HG02884 (cell line): Measurements from ENCODE around the gene MTARC2.

ENCODE experiments used
- ATAC-seq: cut with Tn5 transposase; IDR thresholded peaks from one replicate; pipeline ENCODE4 v1.9.1; 2021; ENCODE audit warnings: mild to moderate bottlenecking, moderate library complexity; ENCODE audit not compliant: unreplicated experiment

Gene MTARC2

DNA sequence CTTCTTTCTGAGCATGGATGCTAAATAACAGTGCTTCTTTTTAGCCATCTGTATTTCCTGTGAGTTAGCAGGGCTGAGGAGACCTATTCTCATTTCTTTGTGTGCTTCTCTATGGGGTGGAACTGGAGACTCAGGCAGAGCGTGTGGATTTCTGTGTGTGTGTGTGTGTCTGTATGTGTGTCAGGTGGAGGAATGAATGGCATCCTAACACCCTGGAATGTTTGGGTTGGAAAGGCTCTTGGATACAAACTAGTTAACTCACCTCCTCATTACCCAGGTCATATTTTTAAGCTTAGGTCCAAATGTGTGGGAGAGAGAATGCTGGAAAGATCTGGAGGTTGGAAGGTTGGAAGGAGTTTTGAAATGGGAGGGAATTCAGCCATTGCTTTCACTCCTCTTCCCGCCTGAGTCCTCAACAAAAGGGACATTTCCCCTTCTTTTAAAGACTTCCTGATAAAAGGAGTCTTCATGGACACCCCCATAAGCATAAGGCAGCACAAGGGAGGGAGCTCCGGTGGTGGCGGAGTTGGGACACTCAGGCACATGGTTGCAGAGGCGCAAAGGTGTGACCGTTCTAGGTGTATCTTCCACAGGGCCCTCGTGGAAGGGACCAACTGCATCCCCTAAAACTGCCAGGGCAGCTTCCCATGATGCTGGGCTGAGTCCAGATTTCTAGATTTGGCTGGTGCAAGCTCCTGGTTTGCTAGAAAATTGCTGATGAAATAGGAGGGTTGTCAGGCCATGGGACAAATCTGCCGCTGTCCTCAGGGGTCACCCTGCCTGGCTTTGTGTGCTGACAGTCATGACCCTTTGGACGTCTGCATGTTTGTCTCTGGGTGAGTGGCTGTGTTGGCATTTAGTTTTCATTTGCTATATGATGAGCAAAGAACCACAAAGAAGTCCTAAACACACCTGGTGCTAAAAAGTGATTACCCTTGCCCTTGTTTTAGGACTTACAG is 76.2 kb downstream of the MTARC2 start:
- ATAC-seq = no peak

DNA sequence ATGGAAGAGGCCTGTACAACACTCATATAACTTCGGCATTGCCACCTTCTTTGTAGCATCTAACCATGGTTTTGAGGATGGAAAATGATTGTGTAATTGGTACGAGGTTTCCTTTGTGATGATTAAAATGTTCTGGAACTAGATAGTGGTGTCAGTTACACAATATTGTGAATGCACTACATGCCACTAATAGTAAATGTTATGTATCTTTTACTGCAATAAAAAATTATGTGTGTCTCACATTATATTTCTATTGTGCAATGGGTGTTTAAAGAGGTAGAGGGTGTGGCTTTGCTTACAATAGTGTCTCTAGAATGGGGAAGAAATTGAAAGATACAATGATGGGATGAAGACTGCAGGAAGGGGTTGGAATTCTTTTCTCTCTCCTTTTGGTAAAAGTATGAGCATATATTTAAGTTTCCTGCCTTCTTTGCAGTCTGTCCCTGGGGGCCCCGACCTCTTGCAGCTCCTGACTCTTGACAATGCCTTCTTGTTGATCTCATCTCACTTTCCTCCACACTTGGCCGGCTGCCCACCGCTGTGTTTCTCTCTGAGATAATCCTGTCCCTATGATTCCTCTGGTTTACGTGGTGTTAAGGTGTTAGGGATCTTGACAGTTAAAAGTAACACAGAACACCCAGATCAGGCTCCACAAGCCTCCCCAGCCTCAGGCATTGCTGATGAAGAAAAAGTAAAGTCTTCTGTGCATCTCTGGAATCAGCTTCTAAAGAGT is 77.9 kb downstream of the MTARC2 start:
- no peak for ATAC-seq

DNA sequence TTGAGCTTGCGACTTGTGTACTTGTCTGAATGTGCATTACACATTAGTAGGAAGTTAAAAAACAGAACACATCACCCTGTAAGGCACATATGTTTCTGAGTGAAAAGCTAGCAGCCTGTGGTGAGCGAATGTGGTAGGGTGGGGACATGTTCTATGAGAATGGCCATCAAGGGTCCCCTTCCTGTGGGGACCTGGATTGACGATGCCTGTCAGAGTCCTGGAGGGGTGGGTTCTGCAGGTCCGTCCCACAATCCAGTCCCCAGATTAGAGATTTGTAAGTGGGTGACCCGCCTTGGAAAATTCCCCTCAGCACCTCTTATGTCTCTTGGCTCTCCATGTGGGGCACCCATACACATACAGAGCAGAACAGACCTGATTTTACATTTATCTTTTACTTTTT is 78.6 kb downstream of the MTARC2 start:
- ATAC-seq = no peak

DNA sequence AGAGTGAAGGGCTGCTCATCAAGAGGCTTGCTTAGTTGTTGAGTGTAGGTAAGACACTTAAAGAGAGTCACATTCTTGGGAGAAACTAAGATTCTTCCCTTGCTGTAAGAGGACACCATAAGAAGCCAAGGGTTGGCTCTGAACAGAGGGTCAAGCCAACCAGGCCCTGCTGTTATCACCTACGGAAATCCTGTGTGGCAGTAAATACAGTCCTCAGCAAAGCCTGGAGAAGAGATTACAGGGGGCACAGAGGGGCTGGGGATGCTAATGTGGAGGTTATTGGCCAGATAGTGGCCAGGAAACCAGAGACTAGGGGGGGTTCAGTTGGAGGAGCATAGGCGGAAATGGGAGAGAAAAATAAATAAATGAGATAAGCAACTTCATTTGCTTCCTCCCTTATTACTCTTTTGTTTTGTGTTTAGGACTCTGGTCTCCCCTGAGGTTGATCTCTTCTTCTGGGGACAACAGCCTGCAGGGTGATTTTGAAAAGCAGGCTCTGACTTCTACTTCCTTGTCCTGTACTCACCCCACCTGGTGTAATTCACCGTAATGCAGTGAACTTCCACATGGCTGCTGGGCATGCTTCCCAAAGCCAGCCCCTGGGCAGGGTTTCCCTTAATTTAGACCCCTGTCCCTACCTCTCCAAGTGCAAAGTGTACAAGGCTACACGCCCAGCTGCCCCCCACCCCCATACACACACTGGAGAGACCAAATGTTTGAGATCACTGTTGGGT is 79.5 kb downstream of the MTARC2 start:
- no peak for ATAC-seq

DNA sequence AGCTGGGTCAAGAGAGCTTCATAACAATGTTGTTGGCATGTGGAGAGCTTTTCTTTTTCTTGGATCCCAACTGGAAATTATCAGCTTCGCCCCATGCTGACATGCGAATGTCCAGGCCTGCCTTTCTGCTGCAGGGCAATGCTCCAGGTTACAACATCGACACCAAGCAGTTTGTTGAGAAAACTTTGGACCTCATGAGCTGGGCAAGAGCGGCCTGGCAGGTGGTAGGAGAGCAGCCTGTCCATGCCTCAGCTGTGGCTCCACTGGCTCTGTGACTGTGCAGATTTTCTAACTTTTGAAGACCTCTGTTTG is 80.0 kb downstream of the MTARC2 start:
- ATAC-seq = no peak

DNA sequence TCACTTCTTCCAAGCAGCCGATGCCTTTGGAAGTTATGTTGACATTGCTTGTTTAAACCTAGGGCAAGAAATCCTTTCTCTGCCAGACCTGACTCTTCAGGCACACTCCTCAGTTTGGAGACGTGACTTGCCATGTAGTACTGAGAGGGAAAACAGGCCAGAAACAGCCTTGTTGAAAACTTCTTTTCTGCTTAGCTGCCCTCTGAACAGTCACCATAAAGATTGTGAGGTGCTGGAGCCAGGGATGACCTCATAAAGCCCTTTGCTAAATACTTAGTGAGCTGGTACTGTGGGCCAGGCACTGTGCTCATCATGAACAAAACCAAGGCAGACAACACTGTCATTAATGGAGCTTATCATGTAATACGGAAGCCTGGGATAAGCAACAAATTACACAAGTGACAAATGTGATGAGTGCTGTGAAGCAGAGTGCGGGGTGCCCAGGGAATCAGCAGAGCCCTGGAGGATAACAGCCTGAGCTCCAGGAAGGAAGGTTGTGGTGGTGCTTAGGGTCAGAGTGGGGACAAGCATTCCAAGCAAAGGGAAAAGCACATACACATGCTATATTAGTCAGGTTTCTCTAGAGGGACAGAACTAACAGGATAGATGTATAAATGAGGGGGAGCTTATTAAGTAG is 80.9 kb downstream of the MTARC2 start:
- no peak for ATAC-seq

DNA sequence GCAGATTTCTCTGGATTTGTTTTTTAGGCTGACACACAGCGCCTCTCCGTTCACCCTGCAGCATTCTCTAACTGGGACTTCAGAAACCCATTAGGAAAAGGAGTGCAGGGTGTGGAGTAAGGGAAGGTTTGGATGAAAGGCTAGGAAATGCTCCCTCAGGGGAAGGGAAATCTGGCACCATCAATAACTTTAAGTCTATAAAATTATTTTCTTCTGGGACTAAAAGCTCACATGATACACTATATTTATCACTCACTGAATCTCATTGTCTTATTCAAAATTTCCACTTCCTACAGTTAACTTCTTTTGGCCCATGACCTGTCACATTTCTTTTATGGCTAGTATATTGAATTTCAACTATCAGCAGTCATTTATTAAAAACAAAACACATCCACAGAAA is 85.3 kb downstream of the MTARC2 start:
- no peak for ATAC-seq
